GM12878 (cell line): ENCODE measurements around the gene MYO16. TPM values are rescaled to one million over a fixed set of nuclear protein-coding genes. Genes with fewer than 3 reads are reported as not detected.

ENCODE experiments used
- ATAC-seq: fragments of 200-7000 bp; cut with Tn5 transposase; 3 replicates; pipeline ENCODE4 v1.9.1; 2020; ENCODE audit warnings: mild to moderate bottlenecking, moderate library complexity
- BruUV-seq: library from RNA; stranded (reverse); fragments of 400-500 nt; replicated peaks from 2 replicates; lab custom pipeline; 2021; lab: Mats Ljungman, UMichigan
- CTCF ChIA-PET: fragments of 300-600 bp; sonication (Branson Sonifier 250); formaldehyde crosslinking; extraction: SDS; loops from one replicate; lab custom pipeline; 2021; ENCODE audit warnings: inconsistent platforms; lab: Yijun Ruan, JAX
- POLR2A ChIA-PET: fragments of 350-600 bp; formaldehyde crosslinking; extraction: SDS; loops from one replicate; lab custom pipeline; 2021; ENCODE audit warnings: inconsistent platforms; lab: Charles Lee
- RAD21 ChIA-PET: fragments of 300-600 bp; sonication (Branson Sonifier 250); formaldehyde crosslinking; loops from one replicate; lab custom pipeline; 2023; ENCODE audit warnings: antibody characterized with exemption; ENCODE audit not compliant: unreplicated experiment; lab: Charles Lee
- SMC1A ChIA-PET: fragments of 300-600 bp; sonication (Branson Sonifier 250); formaldehyde crosslinking; loops from one replicate; lab custom pipeline; 2023; ENCODE audit not compliant: unreplicated experiment, uncharacterized antibody; lab: Charles Lee
- DNase-seq: peaks from one replicate; pipeline ENCODE4 v3.0.0-alpha.2; 2011; ENCODE audit warnings: low read depth, low spot score
- FAIRE-seq: peaks from 3 replicates; lab custom pipeline; 2011; peaks lifted over from hg19 to GRCh38; lab: Jason Lieb, UNC
- H2AFZ ChIP-seq: 2 replicates; pipeline ENCODE4 v1.6.0; 2011; ENCODE audit warnings: low read depth, low read length, control low read depth; ENCODE audit not compliant: control insufficient read depth
- H3K27ac ChIP-seq: 2 replicates; pipeline ENCODE4 v1.5.1; 2011; ENCODE audit warnings: control low read depth; ENCODE audit not compliant: control insufficient read depth, insufficient read depth
- H3K27me3 ChIP-seq, 2 experiments: replicated peaks in 1 of 2; 2 replicates each; pipeline versions ENCODE4 v1.6.0 to v1.6.1; 2011; ENCODE audit warnings: low read length in 1 of 2; ENCODE audit not compliant: control insufficient read depth in 2 of 2, insufficient read depth in 2 of 2
- H3K36me3 ChIP-seq, 2 experiments: 2 replicates each; pipeline ENCODE4 v1.5.1; 2011; ENCODE audit warnings: low read length in 1 of 2; ENCODE audit not compliant: control insufficient read depth in 2 of 2, insufficient read depth in 2 of 2
- H3K4me1 ChIP-seq: 2 replicates; pipeline ENCODE4 v1.6.1; 2011; ENCODE audit warnings: mild to moderate bottlenecking, low read length, moderate library complexity, mixed read lengths; ENCODE audit not compliant: control insufficient read depth, insufficient read depth
- H3K4me2 ChIP-seq: 2 replicates; pipeline ENCODE4 v1.6.0; 2011; ENCODE audit warnings: control low read depth; ENCODE audit not compliant: control insufficient read depth, insufficient read depth
- H3K4me3 ChIP-seq: fragments of 200-600 bp; sonication (generic); 2 replicates; pipeline ENCODE4 v1.5.1; 2016
- H3K79me2 ChIP-seq: 2 replicates; pipeline ENCODE4 v1.6.0; 2011; ENCODE audit warnings: low read length; ENCODE audit not compliant: control insufficient read depth, insufficient read depth
- H3K9ac ChIP-seq: 2 replicates; pipeline ENCODE4 v1.8.0; 2011; ENCODE audit warnings: low read length, control low read depth, mixed read lengths; ENCODE audit not compliant: control insufficient read depth, insufficient read depth
- H3K9me3 ChIP-seq: replicated peaks from 3 replicates; pipeline ENCODE4 v1.5.1; 2011; ENCODE audit warnings: mild to moderate bottlenecking, low read length; ENCODE audit not compliant: control insufficient read depth, insufficient read depth
- H4K20me1 ChIP-seq: 2 replicates; pipeline ENCODE4 v1.6.0; 2011; ENCODE audit not compliant: control insufficient read depth, insufficient read depth
- EED ChIP-seq: sonication (generic); IDR thresholded peaks from 2 replicates; pipeline ENCODE4 v1.6.1; 2016; ENCODE audit warnings: antibody characterized with exemption, low read depth
- HDGF ChIP-seq: fragments of 450-650 bp; IDR thresholded peaks from 2 replicates; pipeline ENCODE4 v1.6.1; 2016; ENCODE audit warnings: antibody characterized with exemption
- IKZF1 ChIP-seq: fragments of 450-650 bp; conservative IDR thresholded peaks from 2 replicates; pipeline ENCODE4 v1.6.1; 2017; ENCODE audit warnings: antibody characterized with exemption, mild to moderate bottlenecking
- NFXL1 ChIP-seq: fragments of 450-650 bp; IDR thresholded peaks from 2 replicates; pipeline ENCODE4 v1.6.1; 2017; ENCODE audit warnings: antibody characterized with exemption, mild to moderate bottlenecking, borderline replicate concordance
- PML ChIP-seq: IDR thresholded peaks from 2 replicates; pipeline ENCODE4 v1.6.1; 2012; ENCODE audit warnings: low read length, inconsistent platforms
- SIN3A ChIP-seq: IDR thresholded peaks from 2 replicates; pipeline ENCODE4 v1.6.1; 2012; ENCODE audit warnings: low read depth, low read length, improper control_type of control experiment
- SPI1 ChIP-seq: IDR thresholded peaks from 2 replicates; pipeline ENCODE4 v1.6.1; 2011; ENCODE audit warnings: low read depth, mild to moderate bottlenecking, low read length, moderate library complexity, borderline replicate concordance; ENCODE audit not compliant: insufficient read depth
- STAT1 ChIP-seq: fragments of 450-650 bp; conservative IDR thresholded peaks from 2 replicates; pipeline ENCODE4 v1.6.1; 2014; ENCODE audit warnings: antibody characterized with exemption, mild to moderate bottlenecking
- ZNF207 ChIP-seq: fragments of 450-650 bp; IDR thresholded peaks from 2 replicates; pipeline ENCODE4 v1.6.1; 2014; ENCODE audit warnings: antibody characterized with exemption, mild to moderate bottlenecking, borderline replicate concordance
- WGBS: methylation state at CpG from one replicate; pipeline ENCODE4 v1.1.6; 2016; ENCODE audit warnings: low lambda C conversion rate; ENCODE audit not compliant: insufficient replicate concordance, insufficient coverage; ENCODE audit errors: missing lambda C conversion rate; 5-methylcytosine and 5-hydroxymethylcytosine counted together
- in situ Hi-C: fragments of 300-500 bp; cut with MboI; formaldehyde crosslinking; loops from 9 replicates; pipeline ENCODE4 v1.14.3; 2018; ENCODE audit warnings: mixed read lengths
- intact Hi-C: fragments of 100-400 bp; cut with micrococcal nuclease; formaldehyde crosslinking; loops from one replicate; pipeline ENCODE4 v1.14.2; 2022; ENCODE audit not compliant: unreplicated experiment
- polyA plus RNA-seq, 11 experiments: library from polyadenylated mRNA; depleted of rRNA in 4 of 11; unstranded in 6 of 11; stranded (reverse) in 5 of 11; fragments of >200 nt; fragmentation: Nextera tagmentation in 4 of 11; fragmentation: Illumina TruSeq in 1 of 11; extraction: Ambion mirVana in 4 of 11; extraction: Trizol in 1 of 11; gene quantifications; 1 replicate in 1 of 11; 2 replicates in 10 of 11; pipeline versions ENCODE4 v1.2.1 to v1.2.3, GENCODE V29; 2011 to 2016; ENCODE audit warnings: inconsistent platforms in 2 of 11, missing spikeins in 2 of 11, low read depth in 1 of 11
- total RNA-seq, 4 experiments: library from RNA; depleted of rRNA in 3 of 4; stranded (reverse); fragments of >200 nt in 3 of 4; fragmentation: Illumina TruSeq in 1 of 4; extraction: Trizol in 1 of 4; gene quantifications; 2 replicates each; pipeline versions ENCODE4 v1.2.1 to v1.2.3, GENCODE V29; 2013 to 2021
- TF ChIP-seq, protein P1 (sequence below): IDR thresholded peaks from 2 replicates; pipeline ENCODE4 v1.6.1; 2011; ENCODE audit warnings: low read depth, low read length, improper control_type of control experiment, borderline replicate concordance
- TF ChIP-seq, protein P2 (sequence below): fragments of 450-650 bp; IDR thresholded peaks from 2 replicates; pipeline ENCODE4 v1.6.1; 2017; ENCODE audit warnings: mild to moderate bottlenecking, low read depth, inconsistent platforms; ENCODE audit not compliant: poor library complexity, severe bottlenecking
- TF ChIP-seq, protein P3 (sequence below): IDR thresholded peaks from 2 replicates; pipeline ENCODE4 v1.6.1; 2012; ENCODE audit warnings: low read depth, low read length, improper control_type of control experiment
- TF ChIP-seq, protein P4 (sequence below): IDR thresholded peaks from 2 replicates; pipeline ENCODE4 v1.6.1; 2012; ENCODE audit warnings: low read depth, low read length, improper control_type of control experiment
- TF ChIP-seq, protein P5 (sequence below): fragments of 450-650 bp; IDR thresholded peaks from 2 replicates; pipeline ENCODE4 v1.6.1; 2017; ENCODE audit warnings: mild to moderate bottlenecking

The MYO16 gene
- total and polyA plus RNA-seq, 10 of the 15 experiments (the other 5 are each of a cell fraction or from before 2014, with no cell fraction given) = under 0.01 to 1.7 (median 0.05) TPM; not detected in 4

DNA sequence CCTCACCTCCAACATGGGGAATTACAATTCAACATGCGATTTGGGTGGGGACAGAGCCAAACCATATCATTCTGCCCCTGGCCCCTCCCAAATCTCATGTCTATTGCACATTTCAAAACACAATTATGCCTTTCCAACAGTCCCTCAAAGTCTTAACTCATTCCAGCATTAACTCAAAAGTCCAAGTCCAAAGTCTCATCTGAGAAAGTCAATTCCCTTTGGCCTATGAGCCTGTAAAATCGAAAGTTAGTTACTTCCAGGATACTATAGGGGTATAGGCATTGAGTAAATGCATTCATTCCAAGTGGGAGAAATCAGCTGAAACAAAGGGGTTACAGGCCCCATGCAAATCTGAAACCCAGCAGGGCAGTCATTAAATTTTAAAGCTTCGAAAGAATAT is 598.8 kb downstream of the MYO16 start (continued):
- TF ChIP-seq, protein P1, sequence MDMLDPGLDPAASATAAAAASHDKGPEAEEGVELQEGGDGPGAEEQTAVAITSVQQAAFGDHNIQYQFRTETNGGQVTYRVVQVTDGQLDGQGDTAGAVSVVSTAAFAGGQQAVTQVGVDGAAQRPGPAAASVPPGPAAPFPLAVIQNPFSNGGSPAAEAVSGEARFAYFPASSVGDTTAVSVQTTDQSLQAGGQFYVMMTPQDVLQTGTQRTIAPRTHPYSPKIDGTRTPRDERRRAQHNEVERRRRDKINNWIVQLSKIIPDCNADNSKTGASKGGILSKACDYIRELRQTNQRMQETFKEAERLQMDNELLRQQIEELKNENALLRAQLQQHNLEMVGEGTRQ = no peak
- TF ChIP-seq, protein P2, sequence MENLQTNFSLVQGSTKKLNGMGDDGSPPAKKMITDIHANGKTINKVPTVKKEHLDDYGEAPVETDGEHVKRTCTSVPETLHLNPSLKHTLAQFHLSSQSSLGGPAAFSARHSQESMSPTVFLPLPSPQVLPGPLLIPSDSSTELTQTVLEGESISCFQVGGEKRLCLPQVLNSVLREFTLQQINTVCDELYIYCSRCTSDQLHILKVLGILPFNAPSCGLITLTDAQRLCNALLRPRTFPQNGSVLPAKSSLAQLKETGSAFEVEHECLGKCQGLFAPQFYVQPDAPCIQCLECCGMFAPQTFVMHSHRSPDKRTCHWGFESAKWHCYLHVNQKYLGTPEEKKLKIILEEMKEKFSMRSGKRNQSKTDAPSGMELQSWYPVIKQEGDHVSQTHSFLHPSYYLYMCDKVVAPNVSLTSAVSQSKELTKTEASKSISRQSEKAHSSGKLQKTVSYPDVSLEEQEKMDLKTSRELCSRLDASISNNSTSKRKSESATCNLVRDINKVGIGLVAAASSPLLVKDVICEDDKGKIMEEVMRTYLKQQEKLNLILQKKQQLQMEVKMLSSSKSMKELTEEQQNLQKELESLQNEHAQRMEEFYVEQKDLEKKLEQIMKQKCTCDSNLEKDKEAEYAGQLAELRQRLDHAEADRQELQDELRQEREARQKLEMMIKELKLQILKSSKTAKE = no peak
- TF ChIP-seq SIN3A (no peak), STAT1 (no peak), HDGF (no peak), PML (no peak)

DNA sequence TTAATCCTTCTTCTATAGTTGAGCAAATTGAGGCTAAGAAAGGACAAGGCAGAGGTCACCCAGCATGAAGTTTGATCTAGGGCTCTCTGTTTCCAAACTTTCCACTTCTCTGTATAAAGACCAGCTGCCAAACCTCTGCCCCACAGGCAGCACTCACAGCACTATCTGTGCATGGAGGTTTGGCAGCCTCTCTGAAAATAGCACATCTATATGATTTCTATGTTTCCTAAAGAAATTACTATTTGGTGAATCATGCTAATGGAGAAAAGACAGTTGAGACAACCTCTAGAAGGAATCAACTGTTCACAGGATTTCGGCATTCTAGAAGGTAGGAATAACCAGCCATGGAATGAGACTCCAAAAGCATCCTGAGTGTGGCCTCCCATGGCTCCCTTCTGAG is 602.5 kb downstream of the MYO16 start:
- Histone ChIP-seq H3K27ac (no peak overlapping the region), H3K9ac (no peak overlapping the region), H3K36me3 (no peaks in the 10 kb centered on the region), H3K27me3 (no peaks in the 10 kb centered on the region), H3K4me3 (no peak overlapping the region), H2AFZ (no peak overlapping the region), H4K20me1 (no peaks in the 10 kb centered on the region), H3K4me1 (no peaks in the 10 kb centered on the region), H3K4me2 (no peak overlapping the region), H3K9me3 (no peaks in the 10 kb centered on the region; the same call in 2 of the 3 replicates), H3K79me2 (no peaks in the 10 kb centered on the region)
- WGBS = 0% methylated on average over 1 of the region's 1 CpG
- in situ Hi-C loops = no loop called here
- FAIRE-seq (no peak), ATAC-seq (no peak), DNase-seq (no peak)
- ChIA-PET CTCF (no interaction called here), POLR2A (no interaction called here), SMC1A (no interaction called here), RAD21 (no interaction called here)
- intact Hi-C loops = loop anchor here (2.0 kb wide), 1 partner anchor 69 kb away; no protein-coding TSS in a partner anchor
- TF ChIP-seq, protein P3, sequence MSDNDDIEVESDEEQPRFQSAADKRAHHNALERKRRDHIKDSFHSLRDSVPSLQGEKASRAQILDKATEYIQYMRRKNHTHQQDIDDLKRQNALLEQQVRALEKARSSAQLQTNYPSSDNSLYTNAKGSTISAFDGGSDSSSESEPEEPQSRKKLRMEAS = no peak
- TF ChIP-seq ZNF207 (no peak), NFXL1 (no peak), EED (no peak), SPI1 (no peak), IKZF1 (no peak)
- TF ChIP-seq, protein P4, sequence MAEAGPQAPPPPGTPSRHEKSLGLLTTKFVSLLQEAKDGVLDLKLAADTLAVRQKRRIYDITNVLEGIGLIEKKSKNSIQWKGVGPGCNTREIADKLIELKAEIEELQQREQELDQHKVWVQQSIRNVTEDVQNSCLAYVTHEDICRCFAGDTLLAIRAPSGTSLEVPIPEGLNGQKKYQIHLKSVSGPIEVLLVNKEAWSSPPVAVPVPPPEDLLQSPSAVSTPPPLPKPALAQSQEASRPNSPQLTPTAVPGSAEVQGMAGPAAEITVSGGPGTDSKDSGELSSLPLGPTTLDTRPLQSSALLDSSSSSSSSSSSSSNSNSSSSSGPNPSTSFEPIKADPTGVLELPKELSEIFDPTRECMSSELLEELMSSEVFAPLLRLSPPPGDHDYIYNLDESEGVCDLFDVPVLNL = no peak
- TF ChIP-seq, protein P5, sequence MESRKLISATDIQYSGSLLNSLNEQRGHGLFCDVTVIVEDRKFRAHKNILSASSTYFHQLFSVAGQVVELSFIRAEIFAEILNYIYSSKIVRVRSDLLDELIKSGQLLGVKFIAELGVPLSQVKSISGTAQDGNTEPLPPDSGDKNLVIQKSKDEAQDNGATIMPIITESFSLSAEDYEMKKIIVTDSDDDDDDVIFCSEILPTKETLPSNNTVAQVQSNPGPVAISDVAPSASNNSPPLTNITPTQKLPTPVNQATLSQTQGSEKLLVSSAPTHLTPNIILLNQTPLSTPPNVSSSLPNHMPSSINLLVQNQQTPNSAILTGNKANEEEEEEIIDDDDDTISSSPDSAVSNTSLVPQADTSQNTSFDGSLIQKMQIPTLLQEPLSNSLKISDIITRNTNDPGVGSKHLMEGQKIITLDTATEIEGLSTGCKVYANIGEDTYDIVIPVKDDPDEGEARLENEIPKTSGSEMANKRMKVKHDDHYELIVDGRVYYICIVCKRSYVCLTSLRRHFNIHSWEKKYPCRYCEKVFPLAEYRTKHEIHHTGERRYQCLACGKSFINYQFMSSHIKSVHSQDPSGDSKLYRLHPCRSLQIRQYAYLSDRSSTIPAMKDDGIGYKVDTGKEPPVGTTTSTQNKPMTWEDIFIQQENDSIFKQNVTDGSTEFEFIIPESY = no peak
- no TSS peak for BruUV-seq
